GM21447 (cell line): Measurements from ENCODE around the gene BRD1.

ENCODE experiments used
- ATAC-seq: cut with Tn5 transposase; IDR thresholded peaks from one replicate; pipeline ENCODE4 v1.9.1; 2021; ENCODE audit not compliant: unreplicated experiment

BRD1 gene

DNA sequence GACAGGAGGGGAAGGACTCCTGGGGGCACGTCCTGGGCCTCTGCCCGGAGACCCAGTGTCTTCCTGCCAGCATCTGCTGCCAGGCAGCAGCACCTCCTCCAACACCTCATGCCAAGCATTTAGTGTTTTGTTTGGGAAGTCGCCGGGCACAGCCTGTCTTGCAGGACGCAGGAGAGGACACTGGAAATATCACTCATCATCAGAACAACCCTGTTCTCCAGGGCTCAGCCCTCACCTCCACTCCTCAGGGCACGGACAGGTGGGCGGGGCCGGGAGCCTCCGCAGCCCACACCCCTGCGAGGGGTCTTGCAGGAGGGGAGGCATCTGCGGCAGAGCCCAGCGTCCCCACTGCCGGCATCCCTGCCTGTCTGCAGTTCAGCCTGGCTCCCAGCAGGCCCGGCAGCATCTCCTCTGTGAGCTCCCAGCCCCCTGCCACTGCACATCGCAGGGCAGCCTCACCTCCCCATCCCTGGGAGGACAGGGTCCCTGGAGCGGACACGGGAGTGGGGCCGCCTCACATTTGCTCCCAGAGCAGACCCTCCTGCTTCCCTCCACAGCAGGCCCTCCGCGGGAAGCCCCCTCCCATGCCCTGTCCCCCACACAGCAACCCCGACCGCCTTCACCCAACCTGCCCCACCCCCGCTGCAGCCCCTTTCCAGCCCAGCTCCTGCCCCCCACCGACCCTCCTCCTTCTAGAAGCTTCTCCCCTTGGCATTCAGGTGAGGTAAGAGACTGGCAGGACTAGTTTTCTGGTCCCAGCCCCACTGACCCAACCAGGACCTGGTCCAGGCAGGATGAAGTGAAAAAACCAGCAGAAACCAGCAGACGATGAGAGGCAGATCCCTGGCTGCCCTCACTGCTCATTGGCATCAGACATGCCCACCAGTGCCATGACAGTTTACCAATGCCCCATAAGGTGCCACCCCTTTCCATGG lies 72.7 kb downstream of the BRD1 start:
- ATAC-seq: no peak

DNA sequence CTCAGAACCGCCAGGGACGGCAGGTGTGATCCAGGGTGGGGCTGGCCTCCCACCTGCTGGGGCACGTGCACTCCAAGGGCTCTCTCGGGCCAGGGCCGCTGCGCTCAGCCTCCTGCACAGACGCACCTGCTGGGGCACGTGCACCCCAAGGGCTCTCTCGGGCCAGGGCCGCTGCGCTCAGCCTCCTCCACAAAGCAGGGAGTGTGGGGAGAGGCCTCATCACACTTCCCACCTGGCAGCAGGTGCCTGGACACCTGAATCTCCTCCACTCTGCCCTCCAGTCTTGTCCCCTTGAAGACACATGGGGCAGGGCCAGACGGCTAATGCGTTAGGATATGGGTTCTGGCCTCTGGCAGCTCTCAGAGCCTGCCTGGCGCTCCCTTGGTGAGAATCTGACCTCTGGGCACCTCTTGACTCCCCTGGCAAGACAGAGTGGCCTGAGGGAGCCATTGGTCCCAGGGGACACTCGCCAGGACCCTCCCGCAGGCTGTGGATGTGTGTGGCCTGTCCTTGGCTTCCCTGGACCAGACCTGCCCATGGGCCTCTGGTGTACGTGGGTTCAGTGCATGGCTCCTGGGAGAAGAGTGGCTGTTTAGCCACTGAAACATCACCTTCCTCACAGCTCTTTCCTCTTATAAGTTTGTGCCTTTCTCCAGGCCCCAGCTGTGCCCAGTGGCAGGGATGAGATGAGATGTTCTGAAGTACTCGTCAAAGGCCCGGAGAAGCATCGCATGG lies 73.5 kb downstream of the BRD1 start:
- no peak for ATAC-seq

DNA sequence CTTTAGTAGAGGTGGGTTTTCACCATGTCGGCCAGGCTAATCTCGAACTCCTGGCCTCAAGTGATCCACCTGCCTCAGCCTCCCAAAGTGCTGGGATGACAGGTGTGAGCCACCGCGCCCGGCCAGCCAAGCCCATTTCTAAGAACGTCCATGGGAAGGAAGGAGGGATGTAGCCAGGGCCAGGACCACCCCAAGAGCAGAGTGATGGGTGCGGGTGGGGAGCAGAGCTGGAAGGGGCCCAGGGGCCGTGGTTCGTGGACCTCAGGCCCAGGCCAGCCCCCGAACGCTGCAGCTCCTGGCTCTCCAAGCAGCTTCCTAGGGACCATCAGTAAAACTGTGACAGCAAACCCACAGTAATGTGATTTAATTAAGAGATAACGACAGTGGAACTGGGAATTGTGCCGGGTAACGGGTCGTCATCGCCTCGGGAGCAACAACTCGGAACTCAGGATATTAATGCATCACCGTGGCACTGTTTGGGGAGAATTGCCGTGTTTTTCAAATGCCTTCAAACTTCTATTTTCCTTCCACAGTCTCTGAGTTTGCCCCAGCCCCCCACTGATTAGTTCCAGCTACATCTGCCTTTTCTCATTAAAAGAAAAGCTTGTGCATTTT lies 74.3 kb downstream of the BRD1 start:
- no peak for ATAC-seq

DNA sequence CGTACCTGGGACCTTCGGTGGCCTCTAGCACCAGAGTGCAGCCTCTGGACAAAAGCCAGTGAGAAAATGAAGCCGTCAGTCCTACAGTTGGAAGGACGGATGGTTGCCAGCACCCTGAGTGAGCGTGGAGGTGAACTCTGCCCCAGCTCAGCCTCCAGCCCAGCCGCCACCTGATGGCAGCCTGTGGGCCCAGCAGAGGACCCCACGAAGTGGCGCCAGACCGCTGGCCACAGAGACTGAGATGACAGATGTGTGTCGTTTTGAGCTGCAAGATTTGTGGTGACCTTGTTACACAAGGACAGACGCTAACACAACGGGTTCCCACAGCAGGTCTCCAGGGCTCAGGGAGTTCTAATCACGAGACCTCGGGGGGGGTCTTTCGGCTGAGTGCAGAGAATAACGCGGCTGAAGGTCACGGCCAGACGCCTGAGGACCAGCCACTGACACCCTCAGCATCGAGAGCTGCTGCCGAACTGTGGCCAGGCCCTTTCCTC lies 75.0 kb downstream of the BRD1 start:
- ATAC-seq: no peak

DNA sequence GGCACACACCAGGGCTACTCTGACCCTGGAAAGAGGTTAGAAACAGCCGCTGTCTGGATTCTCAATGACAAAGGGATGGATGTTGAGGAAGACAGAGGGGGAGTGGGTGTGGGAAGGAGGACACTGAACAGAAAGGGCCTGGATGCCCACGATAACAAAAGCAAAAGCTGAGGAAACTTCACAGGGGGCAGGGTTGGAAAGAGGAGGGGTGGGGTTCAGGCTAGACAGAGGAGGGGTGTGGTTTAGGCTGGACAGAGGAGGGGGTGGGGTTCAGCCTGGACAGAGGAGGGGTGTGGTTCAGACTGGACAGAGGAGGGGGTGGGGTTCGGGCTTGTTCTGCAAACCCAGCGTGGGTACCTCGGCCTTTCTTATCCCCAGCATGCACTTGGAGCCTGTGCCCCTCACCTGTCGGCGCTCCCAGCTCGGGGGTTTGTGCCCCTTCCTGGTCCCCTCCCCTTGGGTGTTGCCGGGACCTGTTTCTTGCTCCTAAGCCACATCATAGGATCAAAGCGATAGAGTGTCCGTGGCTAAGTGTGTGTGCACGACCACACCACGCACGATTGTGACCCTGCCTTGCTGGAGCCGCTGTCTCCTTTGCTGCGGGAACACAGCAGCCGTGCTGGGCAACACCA lies 75.6 kb downstream of the BRD1 start:
- no peak for ATAC-seq

DNA sequence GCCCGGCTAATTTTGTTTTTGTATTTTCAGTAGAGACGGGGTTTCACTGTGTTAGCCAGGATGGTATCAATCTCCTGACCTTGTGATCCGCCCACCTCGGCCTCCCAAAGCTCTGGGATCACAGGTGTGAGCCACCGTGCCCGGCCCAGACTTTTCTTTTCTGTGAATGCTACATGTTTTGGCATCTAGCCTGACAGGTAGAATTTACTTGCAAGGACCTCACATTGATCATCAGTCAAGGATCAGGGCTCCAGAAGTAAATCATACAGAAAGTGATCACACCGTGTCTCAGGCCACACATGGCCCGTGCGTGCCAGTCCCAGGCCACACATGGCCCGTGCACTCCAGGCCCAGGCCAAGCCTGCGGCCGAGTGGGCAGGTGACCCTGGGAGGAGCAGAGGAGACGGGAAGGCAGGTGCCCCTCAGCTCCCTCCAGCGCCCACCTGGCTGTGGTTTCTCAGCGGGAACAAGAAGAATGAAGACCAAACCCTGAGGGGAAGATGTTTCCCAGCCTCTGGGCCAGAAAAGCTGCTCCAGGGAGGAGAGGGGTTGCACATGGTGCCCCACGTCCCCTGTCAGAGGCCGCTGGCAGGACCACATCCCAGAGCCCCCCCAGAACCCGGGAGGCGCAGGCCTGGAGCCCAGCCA lies 76.2 kb downstream of the BRD1 start:
- ATAC-seq: no peak

DNA sequence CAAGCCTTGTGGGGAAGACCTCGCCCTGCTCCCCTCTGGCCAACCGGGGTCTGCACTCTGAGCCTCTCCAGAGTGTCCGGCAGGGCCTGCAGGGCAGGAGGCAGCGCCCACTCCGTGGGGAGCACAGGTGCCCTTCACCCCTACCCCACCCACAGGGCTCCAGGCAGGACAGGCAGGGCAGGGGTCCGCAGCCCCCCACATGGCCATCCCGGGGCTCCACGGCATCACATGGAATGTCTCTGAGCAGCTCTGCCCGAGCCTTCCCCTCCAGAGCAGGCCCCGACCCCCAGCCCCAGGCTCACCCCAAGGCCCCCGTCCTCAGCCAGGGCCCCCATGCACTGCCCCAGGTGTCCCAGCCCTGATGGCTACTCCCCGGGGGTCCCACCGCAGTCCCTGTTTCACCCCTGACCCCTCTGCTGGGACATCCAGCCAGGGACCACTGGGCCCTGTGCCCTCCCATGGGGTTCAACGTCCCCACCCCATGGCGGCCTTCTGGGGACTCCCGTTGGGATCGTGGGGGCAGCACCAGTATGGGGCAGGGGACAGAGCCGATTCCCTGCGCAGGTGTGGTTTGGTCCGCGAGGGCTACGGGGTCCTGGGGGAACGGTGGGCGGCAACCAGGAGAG lies 77.7 kb downstream of the BRD1 start:
- ATAC-seq: no peak

DNA sequence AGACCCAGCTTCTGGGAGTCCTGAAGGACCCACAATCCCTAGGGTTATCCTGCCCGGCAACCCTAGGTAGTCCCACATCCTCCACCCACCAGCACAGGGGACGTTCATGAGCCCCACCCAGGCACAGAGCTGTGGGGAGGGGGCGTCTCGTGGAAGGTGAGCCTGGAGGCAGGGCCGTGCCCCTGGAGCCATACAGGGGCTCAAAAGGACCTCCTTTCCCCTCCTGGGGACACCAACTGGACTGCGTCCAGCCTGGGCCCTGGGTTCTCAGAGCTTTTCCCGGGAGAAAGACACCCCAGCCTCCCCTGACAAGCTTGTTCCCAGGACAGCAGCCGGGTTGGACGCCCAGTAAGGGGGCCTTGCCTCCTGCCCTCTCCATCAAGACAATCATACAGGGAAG lies 78.4 kb downstream of the BRD1 start:
- ATAC-seq: no peak

DNA sequence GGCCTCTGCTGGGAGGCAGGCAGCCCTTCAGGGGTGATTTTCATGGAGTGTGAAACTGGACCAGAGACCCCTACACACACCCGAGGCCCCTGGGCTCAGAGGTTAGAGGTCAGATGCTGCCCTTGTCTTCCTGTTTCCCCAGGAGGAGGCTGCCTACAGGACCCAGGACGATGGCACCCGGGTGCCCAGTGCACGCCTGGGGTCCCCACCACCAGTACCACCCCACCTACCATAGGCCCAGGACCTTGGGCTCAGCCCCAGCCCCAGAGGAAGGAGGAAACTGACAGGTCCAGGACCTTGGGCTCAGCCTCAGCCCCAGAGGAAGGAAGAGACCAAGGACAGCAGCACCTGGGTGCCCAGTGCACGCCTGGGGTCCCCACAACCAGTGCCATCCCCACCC lies 79.2 kb downstream of the BRD1 start:
- ATAC-seq: no peak

DNA sequence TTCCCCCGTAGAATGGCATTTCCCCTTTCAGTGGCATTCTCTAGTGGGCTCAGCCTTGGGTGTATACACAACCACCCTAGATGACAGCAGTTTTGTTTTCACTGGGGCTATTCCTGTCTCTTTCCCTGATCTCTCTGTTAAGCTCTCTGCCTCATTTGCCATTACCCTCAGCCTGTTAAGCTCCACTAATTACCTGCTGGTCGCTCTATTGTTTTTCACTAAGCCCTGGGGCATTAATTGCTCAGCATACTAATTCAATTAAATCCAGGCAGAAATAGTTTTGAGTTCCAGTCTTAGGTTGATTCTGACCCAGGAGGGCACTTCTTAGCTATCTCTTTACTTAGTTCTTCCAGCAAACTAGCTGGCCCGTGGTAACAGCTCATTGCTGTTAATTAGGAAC lies 80.0 kb downstream of the BRD1 start:
- no peak for ATAC-seq

DNA sequence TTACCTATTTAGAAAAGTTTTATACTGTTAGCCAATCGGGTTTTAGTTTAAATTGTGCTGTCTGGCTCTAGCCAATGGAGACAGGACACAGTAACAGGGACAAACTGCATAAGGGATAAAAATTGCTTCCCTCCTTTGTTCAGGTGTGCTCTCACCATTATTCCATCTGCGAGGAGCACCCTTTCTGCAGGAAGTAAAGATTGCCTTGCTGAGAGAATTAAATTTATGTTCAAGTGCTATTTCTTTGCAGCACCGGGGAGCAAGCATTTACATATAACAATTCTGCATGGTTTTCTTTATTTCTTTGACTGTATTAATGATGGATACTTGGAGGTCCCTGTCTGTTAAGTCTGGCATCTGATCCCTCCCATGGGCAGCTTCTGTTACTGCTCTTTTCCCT lies 80.5 kb downstream of the BRD1 start:
- no peak for ATAC-seq

DNA sequence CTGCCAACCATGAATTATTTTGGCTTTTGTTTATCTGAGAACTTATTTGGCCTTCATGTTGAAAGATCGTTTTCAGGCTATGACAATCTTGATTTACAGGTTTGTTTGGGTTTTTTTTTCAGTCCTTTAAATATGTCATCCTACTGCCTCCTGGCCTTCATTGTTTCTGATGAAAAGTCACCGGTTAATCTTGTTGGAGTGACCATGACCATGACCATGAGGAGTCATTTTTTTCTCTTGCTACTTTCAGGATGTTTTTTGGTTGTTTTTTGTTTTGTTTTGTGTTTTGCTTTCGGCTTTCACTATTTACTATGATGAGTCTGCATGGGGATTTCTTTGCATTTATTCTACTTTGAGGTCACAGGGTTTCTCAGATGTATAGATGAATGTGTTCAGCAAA lies 81.6 kb downstream of the BRD1 start:
- no peak for ATAC-seq

DNA sequence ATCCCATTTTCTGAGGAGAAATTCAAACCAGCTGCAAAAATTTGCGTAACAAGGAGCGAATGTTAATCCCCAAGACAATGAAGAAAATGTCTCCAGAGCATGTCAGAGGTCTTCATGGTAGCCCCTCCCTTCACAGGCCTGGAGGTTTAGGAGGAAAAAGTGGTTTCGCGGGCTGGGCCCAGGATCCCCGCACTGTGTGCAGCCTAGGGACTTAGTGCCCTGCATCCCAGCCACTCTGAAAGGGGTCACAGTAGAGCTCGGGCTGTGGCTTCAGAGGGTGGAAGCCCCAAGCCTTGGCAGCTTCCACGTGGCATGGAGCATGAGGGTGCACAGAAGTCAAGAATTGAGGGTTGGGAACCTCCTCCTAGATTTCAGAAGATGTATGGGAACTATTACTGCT lies 87.4 kb downstream of the BRD1 start:
- ATAC-seq: no peak

DNA sequence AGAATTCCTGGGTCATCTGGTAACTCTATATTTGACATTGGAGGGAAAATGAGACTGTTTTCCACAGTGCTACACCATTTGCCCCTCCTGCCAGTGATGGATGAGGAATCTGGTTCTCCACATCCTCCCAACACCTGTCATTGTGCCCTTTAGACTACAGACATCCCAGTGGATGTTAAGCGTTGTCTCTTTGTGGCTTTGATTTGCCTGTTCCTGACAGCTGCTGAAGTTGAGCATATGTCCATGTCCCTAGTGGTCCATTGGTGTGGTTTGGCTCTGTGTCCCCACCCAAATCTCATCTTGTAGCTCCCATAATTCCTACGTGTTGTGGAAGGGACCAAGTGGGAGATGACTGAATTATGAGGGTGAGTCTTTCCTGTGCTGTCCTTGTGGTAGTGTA lies 88.5 kb downstream of the BRD1 start:
- no peak for ATAC-seq

DNA sequence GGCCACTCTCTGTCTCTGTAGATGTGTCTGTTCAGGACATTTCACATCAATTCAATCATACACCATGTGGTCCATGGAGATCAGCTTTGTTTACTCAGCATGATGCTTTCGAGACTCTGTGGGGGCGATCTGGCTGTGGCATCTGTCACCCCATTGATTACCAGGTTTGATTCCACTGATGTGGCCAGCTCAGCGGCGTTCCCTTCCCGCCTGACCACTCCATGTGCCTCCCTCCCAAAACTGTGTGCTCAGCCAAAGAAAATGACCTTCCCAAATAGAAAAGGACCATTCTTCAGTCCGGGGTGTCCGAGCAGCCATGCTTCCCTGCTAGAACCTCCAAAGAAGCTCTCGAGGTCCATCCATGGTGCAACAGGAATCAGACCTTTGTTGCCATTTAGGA lies 89.1 kb downstream of the BRD1 start:
- ATAC-seq: no peak

DNA sequence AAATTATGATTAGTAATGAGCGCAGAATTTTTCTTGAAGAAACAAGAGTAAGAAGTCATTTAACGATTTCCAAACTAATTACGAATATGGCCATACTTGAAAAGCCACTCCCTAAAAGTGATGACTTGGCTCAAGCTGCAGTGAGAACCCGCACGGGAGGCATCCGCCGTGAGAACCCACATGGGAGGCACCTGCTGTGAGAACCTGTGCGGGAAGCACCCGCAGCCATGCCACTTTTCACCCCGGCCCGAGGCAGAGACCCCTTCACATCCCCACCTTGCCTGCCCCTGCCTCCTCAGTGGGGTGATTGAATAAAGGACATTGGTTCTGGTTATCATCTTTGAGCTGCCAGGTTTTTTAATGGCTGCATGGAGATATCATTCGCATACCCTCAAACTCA lies 89.7 kb downstream of the BRD1 start:
- no peak for ATAC-seq

DNA sequence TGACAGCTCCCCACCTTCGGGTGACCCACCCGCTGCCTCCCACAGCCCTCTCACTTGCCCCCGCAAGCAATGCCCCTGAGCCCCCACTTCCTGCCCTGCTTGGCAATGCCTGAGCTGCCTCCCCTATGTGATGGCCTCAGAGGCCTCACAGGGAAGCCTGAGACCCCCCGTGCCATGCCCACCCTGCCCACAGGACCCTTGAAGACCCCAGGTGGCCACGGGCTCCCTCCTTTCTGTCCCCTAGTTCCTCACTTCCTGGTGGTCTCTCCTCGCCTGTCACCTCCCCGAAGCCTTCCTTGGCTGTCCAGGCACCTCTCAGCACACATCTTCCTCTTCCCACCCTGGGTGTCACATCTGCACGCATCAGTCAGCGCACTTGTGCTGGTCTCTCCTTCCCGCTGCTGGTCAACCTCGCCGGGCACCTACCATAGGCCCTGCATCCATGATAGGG lies 90.5 kb downstream of the BRD1 start:
- no peak for ATAC-seq

DNA sequence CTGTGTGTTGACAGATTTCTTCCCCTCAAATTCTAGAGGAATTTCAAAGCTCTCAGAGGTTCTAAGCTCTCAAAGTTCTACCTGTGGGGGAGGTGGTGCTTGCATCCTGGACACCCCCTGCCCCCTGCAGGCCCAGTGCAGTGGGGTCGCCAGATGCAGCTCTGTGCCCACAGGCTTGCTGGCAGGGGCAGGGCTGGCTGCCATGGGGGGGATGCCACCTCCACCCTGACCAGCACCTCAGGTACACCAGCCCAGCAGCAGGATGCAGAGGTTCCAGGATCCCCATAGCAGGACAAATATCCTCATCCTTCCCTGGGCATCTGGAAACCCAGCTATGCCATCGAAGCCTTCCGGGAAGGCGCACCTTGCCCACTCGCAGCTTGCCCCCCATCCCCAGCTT lies 91.1 kb downstream of the BRD1 start:
- no peak for ATAC-seq

DNA sequence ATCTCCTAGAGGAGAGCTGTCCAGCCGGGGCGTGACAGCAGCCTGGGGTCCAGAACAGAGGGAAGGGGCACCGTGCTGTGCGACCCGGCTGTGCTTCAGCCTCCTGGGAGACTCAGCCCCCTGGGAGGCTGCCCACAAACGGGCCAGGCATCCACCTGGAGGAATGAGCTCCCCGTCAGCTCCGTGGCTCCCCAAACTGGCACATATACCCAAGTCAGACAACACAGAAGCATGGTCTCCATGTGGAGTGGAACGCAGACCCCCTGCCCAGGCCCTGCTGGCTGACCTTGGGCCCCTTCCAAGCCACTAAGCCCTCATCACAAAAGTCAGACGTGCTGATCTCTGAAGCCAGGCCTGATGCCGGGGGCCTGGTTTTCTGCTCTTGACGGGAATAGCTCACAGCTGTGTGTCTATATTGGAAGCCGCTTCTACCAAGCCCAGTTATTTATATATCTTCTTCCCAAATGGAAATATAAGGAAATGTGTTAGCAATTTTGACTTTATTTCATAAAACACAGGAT lies 91.7 kb downstream of the BRD1 start:
- no peak for ATAC-seq

DNA sequence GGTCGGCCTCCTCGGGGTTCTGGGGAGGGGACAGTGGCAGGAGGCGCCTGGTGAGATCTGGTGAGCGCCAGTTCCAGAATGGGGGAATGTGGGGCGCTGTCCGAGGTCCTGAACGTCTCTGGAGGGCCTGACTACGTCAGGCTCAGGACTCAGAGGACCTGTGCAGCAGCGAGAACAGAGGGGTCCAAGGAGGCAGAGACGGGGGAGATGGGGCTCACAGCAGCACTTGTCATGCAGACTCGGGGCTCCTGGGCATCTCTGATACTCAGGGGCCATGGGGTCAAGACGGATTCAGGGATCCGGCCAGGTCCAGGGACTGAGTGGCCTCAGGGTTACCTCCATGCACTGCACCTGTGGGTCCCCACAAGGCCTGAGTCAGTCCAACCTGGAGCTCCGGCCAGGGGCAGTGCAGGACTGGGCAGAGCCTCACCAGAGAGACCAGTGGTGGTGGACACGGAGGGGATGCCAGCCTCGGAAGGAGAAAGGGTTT lies 92.2 kb downstream of the BRD1 start:
- no peak for ATAC-seq
